Fibroblast of skin of left quadriceps (primary cell): Measurements from ENCODE around the gene MYOZ3.
A peak's percentile ranks its signal among the peaks of the same experiment; 100 is the strongest.

Experiments
- DNase-seq, 2 experiments: peaks; one replicate each; pipeline ENCODE4 v3.0.0-alpha.2; 2013; ENCODE audit warnings: low read depth in 2 of 2

MYOZ3 gene

DNA sequence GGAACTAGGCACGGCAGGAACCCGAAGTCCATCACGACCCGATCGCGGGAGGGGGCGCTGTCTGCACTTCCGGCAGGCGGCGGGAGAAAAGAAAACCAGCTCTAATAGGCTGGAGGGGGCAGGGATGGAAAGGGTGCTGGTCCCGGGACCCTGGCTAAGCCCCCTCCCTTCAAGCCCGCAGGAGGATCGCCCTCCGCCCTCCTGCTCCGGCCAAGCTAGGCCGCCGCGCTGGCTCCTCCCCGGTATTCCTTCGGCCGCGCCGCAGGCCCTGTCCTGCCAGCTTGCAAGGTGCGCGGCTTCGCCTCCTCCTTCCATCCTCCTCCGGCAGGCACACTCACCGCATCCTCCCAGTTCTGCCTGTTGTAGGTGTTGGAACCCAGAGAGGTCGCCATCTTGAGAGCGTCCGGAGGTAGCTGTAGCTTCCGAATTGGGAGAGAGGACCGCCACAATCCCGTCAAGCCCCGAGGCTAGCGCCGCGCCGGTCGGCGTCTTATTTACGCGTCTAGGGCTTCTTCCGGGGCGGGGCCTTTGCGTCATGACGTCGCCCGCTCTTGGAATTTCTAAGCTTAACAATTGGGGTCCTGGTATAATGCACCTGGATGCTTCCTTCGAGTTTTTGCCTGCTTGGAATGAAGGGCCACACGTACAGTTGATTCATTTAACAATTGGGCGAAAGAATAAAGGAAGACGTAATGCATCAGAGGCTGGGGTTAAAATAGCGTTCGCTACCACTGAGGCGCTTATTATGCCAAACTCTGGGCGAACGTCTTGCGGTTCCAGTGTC, 39.7 kb downstream of the MYOZ3 start, which contains the start of gene RBM22:
RBM22 (minus strand) TSS at position 469 of the 784 bp plus-strand sequence; CDS start at position 392, 77 bp downstream.
- DNase-seq, result peak; percentile 69 to 72

GRCh38 chr5:150703762-150704161, 42.7 kb downstream of the MYOZ3 start:
- DNase-seq, result no peak

DNA sequence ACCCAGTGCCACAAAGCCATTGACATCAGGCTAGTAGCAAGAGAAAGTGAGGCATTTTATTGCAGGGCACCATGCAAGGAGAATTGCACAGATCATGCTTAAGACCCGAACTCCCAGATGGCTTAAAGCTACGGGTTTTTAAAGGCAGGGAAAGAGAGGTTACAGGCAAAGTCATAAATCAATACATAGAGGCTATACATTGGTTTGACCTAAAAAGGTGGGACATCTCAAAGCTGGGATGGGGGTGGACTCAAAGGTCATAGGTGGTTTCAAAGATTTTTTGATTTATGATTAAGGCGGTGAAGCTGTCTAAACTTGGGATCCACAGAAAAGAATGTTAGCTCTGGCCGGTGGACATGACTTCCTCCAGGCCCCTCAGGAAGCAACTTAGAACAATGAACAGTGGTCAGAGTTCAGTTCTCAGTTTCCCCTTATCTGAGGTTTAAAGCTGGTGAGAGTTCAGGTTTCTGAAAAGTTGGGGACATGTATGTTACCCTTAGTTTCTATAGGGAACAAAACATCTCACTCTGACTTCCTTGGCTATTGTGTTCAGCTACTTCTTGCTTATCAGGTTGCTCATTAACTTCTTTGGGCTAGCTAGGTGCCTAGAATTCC, 45.8 kb downstream of the MYOZ3 start:
- no peak for DNase-seq

DNA sequence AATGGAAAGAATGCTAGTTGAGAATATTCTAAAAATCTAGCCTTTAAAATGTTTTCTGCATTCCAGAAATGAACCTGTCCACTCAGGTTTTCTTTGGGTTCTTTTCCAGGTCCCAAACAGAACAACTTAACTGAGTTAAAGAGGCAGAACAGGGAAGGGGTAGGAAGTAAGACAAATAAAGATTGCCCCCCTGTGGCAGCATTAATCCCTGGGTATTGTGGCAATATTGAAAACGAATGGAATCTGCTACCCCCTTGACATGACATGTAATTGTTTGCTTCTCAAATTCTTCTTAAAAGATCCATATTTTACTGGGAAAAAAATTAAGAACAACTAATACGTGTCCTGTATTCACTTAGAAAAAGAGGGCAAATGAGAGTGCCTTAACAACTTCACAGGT, 49.1 kb downstream of the MYOZ3 start:
- no peak for DNase-seq

GRCh38 chr5:150723845-150724244, 62.8 kb downstream of the MYOZ3 start:
- no peak for DNase-seq
